ENCODE results near the gene S100A8.

Gene S100A8

GRCh38 chr1:153384958-153385580 lies 5.8 kb downstream of the S100A8 start:
- no peak for TF ChIP-seq GATA2 (IDR thresholded peaks at IDR 0.05; ENCODE audit: low read depth, low read length)

- no peak for TF ChIP-seq GATA2 (IDR thresholded peaks at IDR 0.05; ENCODE audit: low read depth, low read length)
- no peak for TF ChIP-seq GATA3 (IDR thresholded peaks at IDR 0.05; ENCODE audit: low read depth, low read length)
Measured at GRCh38 chr1:153380711-153381110, 10.2 kb downstream of the S100A8 start.

- TF ChIP-seq GATA2 (IDR thresholded peaks at IDR 0.05; ENCODE audit: low read depth, low read length), result no peak
- no peak for TF ChIP-seq GATA3 (IDR thresholded peaks at IDR 0.05; ENCODE audit: low read depth, low read length)
Measured at GRCh38 chr1:153379591-153379990, 11.3 kb downstream of the S100A8 start.

DNA sequence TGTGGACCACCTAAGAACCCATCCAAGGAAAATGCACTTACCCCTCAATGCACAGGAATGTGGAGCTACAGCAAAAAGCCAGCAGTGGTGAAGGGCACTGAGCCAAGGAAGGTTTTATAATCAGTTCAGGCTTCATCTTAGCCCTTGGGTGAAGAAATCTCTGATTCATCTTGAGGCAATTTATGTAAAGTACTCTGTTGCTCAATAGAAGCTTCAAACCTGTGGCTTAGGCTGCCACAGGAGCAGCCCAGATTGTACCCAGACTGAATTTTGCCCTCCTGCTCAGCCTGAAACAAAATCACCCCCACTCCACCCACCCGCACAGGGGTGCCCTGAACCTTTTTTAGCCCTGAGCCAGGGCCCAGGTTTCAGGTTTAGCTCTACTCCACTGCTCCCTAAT lies 15.4 kb downstream of the S100A8 start, which contains the start of gene S100A12:
Gene S100A12 (minus strand): TSS at position 111 of the 400 bp plus-strand sequence. CDS start 1,029 bp downstream, outside the sequence.
- TF ChIP-seq GATA2 (IDR thresholded peaks at IDR 0.05; ENCODE audit: low read depth, low read length) (no peak), GATA3 (IDR thresholded peaks at IDR 0.05; ENCODE audit: low read depth, low read length) (no peak)

GRCh38 chr1:153374071-153374470 lies 16.8 kb downstream of the S100A8 start:
- no peak for TF ChIP-seq GATA2 (IDR thresholded peaks at IDR 0.05; ENCODE audit: low read depth, low read length)
- no peak for TF ChIP-seq GATA3 (IDR thresholded peaks at IDR 0.05; ENCODE audit: low read depth, low read length)

DNA sequence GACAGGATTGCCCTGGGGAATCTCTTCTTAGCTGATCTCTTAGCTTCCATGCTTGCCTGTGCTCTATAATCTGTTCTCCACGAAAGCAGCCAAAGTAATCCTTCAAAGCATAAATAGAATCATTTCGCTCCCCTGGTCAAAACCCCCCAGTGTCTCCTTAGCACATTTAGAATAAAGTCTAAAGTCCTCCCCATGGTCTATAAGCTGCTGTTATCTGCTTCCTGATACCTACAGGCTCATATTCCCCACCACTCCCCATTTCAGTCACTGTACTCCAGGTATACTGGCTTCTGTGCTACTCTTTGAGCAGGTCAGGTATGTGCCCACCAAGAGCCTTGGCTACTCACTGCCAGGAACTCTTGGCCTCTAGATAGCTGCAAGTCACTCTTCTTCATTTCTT lies 18.3 kb downstream of the S100A8 start:
- no peak for TF ChIP-seq GATA2 (IDR thresholded peaks at IDR 0.05; ENCODE audit: low read depth, low read length)
- TF ChIP-seq GATA3 (IDR thresholded peaks at IDR 0.05; ENCODE audit: low read depth, low read length), result no peak

- TF ChIP-seq GATA3 (IDR thresholded peaks at IDR 0.05; ENCODE audit: low read depth, low read length) (no peak), GATA2 (IDR thresholded peaks at IDR 0.05; ENCODE audit: low read depth, low read length) (no peak)
Measured at GRCh38 chr1:153371231-153371630, 19.6 kb downstream of the S100A8 start.

- no peak for TF ChIP-seq GATA3 (IDR thresholded peaks at IDR 0.05; ENCODE audit: low read depth, low read length)
- no peak for TF ChIP-seq GATA2 (IDR thresholded peaks at IDR 0.05; ENCODE audit: low read depth, low read length)
Measured at GRCh38 chr1:153370146-153370545, 20.7 kb downstream of the S100A8 start.

GRCh38 chr1:153368495-153368894 lies 22.4 kb downstream of the S100A8 start:
- TF ChIP-seq GATA3 (IDR thresholded peaks at IDR 0.05; ENCODE audit: low read depth, low read length), result no peak
- TF ChIP-seq GATA2 (IDR thresholded peaks at IDR 0.05; ENCODE audit: low read depth, low read length), result no peak

DNA sequence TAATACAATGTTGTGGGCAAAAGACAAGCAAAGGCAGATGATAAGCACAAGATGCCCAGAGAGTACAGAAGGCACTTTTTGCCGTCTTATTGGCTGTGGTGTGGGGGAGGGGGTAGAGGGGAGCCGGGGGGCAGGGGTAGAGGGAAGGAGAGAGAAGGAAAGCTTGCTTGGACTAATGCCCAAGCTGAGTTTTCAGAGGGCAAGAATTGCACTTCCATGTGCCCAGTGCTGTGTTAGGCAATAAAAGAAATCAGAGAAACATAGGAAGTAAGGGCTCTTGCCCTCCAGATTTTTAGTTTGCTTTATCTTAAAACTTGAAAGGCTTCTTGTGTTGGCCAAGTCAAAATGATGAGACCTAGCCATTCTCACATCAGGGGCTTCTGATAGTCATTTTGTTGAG lies 23.8 kb downstream of the S100A8 start:
- no peak for TF ChIP-seq GATA2 (IDR thresholded peaks at IDR 0.05; ENCODE audit: low read depth, low read length)
- TF ChIP-seq GATA3 (IDR thresholded peaks at IDR 0.05; ENCODE audit: low read depth, low read length), result no peak

DNA sequence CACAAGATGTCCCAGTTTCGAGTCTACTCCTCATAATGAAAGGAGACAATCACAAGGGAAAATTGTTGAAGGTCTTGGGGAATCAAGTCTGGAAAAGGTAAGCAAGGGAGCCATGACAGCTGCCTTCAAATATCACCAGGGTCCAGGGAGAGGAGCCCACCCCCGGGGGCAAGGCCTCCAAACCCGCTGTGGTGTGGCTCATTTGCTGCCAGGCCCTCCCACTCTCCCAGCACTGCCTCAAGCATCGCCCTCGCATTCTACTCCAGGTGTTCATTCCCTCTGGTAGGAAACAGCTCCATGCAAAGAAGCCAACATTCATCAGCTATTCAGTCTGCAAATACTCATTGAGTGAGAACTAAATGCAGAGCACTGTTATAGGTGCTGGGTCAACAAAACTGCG lies 24.6 kb downstream of the S100A8 start:
- TF ChIP-seq GATA2 (IDR thresholded peaks at IDR 0.05; ENCODE audit: low read depth, low read length), result no peak
- no peak for TF ChIP-seq GATA3 (IDR thresholded peaks at IDR 0.05; ENCODE audit: low read depth, low read length)

DNA sequence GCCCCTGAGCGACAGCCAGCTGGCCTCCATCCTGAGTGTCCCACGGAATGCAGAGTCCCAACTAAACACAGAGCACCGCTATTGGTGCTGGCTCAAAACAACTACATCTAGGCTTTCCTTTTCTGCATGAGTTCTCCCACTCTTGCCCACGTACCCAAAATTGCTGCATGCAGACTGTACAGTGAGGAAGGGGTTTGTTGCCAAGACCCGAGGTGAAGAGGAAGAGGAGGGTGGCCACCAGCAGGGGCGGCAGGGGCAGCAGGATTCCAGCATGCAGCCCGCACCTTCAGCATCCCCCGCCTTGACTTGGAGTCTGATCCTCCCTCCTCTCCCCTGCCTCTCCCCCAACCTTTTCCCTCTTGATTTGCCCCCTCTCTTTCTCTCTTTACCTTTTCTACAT lies 25.2 kb downstream of the S100A8 start:
- TF ChIP-seq GATA3 (IDR thresholded peaks at IDR 0.05; ENCODE audit: low read depth, low read length) (no peak), GATA2 (IDR thresholded peaks at IDR 0.05; ENCODE audit: low read depth, low read length) (no peak)

GRCh38 chr1:153364766-153365666 lies 25.9 kb downstream of the S100A8 start:
- TF ChIP-seq GATA3 (IDR thresholded peaks at IDR 0.05; ENCODE audit: low read depth, low read length) (no peak), GATA2 (IDR thresholded peaks at IDR 0.05; ENCODE audit: low read depth, low read length) (no peak)

DNA sequence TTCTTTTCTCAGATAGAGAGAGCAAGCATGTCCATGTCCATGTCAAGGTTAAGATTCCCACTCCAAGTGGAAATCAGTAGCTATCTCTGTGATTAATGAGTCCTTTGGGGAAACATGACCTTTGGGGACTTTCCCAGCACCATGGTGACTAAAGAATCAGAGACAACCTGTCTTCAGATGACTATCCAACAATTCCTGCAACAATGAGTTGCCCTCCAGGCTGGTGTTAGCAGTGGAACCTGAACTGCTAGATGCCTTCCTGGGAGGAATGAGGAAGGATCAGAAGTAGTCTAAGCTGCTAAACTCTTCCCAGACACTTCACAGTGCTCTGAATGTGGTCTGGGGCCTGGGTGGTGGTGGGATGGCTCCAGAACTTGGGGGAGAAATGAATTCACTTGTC lies 26.7 kb downstream of the S100A8 start:
- TF ChIP-seq GATA3 (IDR thresholded peaks at IDR 0.05; ENCODE audit: low read depth, low read length) (no peak), GATA2 (IDR thresholded peaks at IDR 0.05; ENCODE audit: low read depth, low read length) (no peak)

DNA sequence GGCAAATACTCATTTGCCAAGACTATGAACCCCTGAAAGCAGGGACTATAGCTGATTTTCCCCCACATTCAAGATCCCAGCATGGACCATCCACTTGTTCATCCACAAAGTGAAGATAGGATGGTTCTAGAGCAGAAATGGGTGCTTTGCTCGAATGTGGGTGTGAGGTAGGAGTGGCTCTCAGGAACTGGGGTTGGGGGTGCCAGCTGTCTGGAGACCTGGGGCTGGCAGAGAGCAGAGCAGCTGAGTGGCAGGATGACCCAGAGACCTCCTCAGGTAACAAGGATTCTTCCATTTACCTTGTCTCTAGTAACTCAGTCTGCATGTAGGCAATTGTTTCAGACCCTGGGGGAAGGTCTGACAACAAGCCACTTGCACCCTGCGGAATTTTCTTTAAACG lies 27.2 kb downstream of the S100A8 start:
- TF ChIP-seq GATA3 (IDR thresholded peaks at IDR 0.05; ENCODE audit: low read depth, low read length) (no peak), GATA2 (IDR thresholded peaks at IDR 0.05; ENCODE audit: low read depth, low read length) (no peak)

Measured in SH-SY5Y (cell line).